Activated CD8-positive, alpha-beta memory T cell treated with anti-CD3 and anti-CD28 coated beads, Interleukin-2, amount 50 U/mL, for 48 hours (primary cell): Measurements from ENCODE around the gene GATB.

Source experiments
- DNase-seq: peaks from one replicate; pipeline ENCODE4 v3.0.0-alpha.2; 2020

Gene GATB

DNA sequence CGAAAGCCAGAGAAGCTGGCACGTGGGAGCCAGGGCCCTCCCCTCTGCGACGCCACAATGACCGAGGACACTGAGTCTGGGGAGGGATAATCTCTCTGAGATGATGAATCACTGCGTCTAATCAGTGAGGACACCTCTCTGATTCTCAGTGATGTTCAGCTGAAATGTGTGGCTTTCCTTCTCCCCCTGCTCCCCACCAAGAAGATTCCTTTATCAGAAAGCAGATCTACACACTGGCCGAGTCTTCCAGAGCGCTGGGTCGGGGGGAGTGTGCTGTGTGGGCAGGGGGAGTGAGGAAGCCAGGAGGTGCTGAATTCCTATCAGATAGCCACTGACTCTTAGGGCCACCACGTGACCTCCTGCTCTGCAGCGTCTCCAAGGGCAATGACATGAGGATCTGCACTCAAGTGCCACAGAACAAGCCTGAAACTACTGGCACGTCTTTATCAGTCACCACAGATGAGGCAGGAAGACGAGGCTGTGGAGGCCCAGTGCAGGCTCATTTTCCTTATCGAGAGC, 89.2 kb downstream of the GATB start:
- no peak for DNase-seq

- no peak for DNase-seq
These were observed 90.0 kb downstream of the GATB start for GRCh38 chr4:151670843-151671242.

DNA sequence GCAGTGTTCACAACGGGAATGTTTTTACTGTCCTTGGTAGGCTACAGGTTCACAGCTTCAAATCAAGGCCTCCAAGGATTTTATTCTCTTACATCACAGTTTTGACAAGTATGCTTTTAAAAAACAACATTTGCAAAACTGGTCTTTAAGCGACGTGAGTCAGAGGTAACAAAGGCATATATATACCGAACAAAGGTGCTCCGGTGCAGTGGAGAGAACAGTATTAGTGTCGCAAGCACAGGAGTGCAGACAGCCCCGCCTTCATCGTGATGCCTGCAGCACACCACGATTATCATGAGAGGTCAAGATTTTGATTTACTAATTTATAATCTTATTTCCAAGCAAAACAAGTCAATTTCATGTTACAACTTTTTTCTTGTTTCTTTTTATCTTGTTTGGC, 90.8 kb downstream of the GATB start:
- DNase-seq, result no peak

GRCh38 chr4:151668689-151669402, 92.0 kb downstream of the GATB start:
- no peak for DNase-seq

DNA sequence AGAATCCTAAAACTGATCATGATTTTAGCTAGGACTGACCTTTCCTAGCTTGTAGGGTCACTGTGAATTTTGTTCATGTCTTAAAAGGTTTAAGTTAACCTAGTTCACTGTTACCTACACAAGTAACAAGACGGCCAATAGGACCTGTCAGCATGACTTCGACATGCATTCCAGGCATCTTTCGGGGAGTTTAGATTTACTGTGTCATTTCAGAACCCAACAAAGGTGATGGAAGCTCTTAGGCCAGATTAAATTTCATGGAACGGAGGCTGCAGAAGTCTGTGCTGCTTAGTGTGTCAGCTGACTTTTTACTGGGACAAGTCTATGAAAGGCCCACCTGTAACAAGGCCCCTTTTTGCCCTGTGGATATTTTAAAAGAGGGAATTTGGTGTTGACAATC, 93.1 kb downstream of the GATB start:
- no peak for DNase-seq

DNA sequence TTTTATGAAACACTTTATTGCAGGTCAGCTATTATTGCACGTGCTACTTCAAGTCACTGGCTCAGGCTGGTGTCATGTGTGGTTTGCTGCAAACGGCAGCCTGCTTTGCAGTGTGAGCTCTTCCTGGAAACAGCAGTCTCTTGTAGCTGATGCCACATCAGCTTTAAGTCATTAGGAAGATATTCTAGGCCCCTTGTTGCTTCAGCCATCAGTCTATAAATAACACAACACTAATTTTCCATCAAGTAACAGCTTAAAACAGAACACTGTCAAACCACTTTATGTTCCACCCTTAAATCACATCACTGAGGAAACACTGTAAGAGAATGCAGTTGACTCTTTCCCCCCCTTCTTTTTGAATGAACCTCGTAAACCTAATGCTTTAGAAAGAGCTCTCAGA, 93.8 kb downstream of the GATB start:
- DNase-seq, result no peak

GRCh38 chr4:151666501-151666900, 94.3 kb downstream of the GATB start:
- no peak for DNase-seq

- no peak for DNase-seq
These were observed 95.1 kb downstream of the GATB start for GRCh38 chr4:151665785-151666127.

GRCh38 chr4:151665022-151665784, 95.6 kb downstream of the GATB start:
- no peak for DNase-seq

DNA sequence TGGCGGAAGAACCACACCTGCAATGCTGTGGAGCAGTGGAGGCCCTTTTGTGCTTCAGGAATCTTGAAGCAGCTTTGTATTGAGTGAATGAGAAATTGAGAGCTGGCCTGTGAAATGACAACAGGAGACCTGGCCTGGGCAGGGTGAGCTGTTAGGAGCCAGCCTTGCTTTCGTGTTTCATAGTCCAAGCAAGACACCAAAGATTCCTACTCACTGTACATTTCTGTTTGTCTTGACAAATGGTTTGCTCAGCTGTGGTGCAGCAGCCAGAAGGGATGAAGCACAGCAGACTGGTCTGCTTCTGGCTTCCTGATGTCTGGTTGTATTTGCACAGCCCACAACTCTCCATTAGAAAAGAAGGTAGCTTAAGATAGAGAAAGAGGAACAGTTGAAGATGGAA, 96.5 kb downstream of the GATB start:
- no peak for DNase-seq

GRCh38 chr4:151663109-151663508, 97.7 kb downstream of the GATB start:
- no peak for DNase-seq

- no peak for DNase-seq
These were observed 98.9 kb downstream of the GATB start for GRCh38 chr4:151661873-151662272.

- DNase-seq, result no peak
These were observed 100.1 kb downstream of the GATB start for GRCh38 chr4:151660676-151661075.

DNA sequence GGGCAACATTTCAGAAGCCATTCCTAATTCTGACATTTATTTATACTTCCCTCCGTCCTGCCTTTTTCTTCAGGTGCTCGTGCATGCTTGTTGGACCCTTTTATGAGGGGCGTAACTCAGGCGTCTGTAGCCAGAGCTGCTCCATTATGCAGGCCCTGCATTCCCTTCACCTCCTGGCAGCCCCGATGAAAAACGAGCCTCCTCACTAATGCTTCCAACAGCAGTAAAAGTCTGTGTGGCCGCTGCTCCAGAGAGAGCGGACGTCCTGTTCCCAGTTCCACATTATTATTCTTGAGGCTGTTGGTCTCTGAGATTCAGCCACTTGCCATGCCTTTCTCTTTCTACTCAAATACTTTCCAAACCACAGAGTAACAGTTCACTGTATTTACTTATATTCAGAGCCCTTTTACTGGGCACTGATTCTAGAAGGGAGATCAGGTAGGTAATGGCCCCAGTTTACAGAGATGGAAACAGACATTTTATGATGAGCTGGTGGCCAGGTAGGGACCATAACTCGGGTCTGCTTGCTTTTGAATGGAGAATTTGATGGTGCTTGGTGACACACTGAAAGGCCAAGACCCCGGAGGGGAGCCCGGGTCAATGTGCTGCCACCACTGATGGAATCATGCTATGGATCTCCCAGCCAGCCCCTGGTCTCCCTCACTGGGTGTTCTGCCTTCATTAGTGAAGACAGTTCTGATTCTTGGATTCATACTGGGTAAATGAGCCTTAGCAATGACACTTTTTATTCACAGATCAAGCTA, 101.0 kb downstream of the GATB start:
- DNase-seq, result no peak

- no peak for DNase-seq
These were observed 101.7 kb downstream of the GATB start for GRCh38 chr4:151658959-151659600.

DNA sequence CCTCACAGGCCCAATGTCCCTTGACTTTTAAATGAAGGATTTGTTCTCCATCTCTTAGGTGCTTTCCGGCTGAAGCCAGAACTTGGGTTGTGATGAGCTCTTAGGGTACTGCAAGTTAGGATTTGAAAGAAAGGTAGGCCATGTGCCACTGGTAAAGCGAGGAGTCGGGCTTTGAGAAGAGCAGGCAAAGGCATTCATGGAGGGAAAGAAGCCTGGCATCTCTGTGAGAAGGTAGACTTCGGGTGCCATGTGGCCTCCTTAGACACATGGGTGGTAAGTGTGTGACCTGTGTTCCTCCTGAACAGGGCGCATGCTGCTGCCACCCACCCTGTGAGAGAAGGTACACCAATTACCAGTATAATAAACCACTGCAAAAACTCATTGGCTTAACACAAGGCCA, 102.9 kb downstream of the GATB start:
- no peak for DNase-seq

DNA sequence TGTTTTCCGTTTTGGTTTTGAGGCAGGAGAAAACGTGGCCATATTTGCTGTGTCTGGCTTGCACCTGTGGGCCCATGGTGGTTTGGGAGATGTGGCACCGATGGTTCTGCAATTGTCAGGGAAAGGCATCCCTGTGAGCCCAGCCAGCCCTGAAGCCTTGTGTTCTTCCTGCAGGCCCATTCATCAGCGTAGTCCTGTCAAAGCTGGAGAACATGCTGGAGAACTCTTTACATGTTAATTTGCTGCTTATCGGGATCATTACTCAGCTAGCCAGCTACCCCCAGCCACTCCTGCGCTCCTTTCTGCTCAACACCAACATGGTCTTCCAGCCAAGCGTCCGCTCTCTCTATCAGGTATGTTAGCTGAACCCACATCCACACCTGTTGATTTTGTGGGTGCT, 104.7 kb downstream of the GATB start:
- DNase-seq, result no peak

- DNase-seq, result no peak
These were observed 107.3 kb downstream of the GATB start for GRCh38 chr4:151653548-151653918.

DNA sequence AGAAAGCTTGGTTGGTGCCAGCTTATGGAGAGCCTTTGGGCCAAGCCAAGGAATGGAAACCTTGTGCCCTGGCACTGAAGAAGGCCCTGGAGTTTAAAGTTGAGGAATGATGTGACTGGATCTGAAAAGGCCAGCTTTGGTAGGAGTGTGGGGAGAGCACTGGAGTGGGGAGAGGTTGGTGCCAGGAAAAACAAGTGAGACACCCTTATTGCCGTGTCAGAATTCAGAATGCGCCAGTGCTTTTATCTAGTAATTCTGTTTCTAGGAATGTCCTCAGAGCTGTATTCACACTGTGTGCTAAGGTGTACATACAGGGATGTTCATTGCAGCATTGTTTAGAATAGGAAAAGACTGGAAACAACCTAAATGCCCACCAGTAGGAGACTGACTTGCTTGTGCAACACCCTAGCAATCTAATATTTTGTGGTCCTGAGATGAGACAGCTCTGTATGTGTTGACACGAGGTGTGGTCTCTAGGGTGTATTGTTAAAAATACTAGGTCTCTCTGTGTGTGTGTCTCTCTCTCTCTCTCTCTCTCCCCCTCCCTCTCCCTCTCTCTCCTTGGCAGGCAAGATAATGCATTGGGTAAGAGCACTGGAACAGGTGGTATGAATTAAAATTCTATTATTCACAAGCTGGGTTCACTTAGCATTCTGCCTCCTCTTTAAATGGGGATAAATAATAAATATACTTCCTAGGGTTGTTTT, 107.8 kb downstream of the GATB start:
- no peak for DNase-seq

DNA sequence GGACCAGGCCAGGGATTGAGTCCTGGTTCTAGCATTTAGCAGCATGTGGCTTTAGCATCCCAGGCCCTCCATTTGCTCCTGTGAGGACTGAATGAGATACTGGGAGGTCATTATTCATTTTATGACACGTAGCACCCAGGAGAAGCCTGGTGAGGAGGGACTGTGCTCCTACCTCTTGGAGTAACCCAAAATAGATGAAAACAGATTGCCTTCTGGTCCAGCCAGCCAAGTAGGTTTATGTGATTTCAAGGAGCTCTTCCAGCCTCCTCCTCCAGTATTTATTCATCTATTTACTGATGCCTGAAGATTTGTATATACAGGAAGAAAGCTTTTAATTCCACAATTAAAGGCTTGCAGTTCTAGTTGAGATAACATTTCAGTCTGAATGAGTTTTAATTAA, 109.3 kb downstream of the GATB start:
- DNase-seq, result no peak

DNA sequence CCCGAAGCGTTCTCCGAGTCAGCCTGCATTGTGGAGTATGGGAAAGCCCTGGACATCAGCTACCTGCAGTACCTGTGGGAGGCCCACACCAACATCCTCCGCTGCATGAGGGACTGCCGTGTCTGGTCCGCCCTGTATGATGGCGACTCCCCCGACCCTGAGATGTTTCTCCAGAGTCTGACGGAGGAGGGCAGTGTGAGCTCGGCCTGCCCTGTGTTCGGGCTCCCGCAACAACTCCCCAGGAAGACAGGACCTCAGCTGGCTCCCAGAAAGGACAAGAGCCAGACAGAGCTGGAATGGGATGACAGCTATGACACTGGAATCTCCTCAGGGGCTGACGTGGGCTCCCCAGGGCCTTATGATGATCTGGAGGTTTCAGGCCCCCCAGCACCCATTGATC, 111.3 kb downstream of the GATB start:
- no peak for DNase-seq

GRCh38 chr4:151646322-151646721, 114.5 kb downstream of the GATB start:
- DNase-seq, result no peak

GRCh38 chr4:151644622-151645021, 116.2 kb downstream of the GATB start:
- peak; percentile 57 for DNase-seq
